ENCODE measurements around the gene B3GNT7.

DNA sequence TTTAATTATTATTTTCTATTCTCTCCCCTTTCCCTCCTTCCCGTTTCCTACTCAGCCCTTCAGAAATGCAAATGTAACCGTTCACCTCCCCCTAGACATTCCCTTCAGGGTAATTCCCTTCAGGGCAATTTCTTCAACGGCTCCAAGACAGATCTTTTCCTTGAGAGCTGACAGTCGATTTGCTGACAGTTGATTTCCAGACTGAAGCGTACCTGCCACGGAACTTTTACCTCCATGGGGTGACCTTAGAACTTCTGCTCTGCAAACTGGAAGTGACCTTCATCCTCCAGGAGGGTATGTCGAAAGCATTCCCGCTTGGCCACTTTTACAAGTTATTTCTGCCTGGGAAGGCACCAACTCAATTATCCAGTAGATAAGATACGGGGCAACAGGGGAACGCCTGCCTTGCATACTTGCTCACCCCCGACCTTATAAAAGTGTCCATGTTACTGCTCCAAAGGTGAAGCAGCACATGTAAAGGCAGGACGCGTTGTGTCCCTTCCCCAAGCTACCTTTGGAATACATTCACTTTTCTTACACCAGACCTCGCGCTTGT lies 18.5 kb downstream of the B3GNT7 start:
- TF ChIP-seq POLR2AphosphoS5 (IDR thresholded peaks at IDR 0.05) (no peak), POLR2A (IDR thresholded peaks at IDR 0.05) (no peak)
- TF ChIP-seq, protein P1, sequence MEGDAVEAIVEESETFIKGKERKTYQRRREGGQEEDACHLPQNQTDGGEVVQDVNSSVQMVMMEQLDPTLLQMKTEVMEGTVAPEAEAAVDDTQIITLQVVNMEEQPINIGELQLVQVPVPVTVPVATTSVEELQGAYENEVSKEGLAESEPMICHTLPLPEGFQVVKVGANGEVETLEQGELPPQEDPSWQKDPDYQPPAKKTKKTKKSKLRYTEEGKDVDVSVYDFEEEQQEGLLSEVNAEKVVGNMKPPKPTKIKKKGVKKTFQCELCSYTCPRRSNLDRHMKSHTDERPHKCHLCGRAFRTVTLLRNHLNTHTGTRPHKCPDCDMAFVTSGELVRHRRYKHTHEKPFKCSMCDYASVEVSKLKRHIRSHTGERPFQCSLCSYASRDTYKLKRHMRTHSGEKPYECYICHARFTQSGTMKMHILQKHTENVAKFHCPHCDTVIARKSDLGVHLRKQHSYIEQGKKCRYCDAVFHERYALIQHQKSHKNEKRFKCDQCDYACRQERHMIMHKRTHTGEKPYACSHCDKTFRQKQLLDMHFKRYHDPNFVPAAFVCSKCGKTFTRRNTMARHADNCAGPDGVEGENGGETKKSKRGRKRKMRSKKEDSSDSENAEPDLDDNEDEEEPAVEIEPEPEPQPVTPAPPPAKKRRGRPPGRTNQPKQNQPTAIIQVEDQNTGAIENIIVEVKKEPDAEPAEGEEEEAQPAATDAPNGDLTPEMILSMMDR (IDR thresholded peaks at IDR 0.05 in 8 of 11, conservative IDR thresholded peaks at IDR 0.05 in 3 of 11): no peak

All from spleen (tissue), 7 donors.